SK-N-MC (cell line): ENCODE results near the gene DCDC2C.

Experiments used
- EZH2 ChIP-seq: fragments of 200-600 bp; sonication (generic); IDR thresholded peaks from one replicate; pipeline ENCODE4 v1.6.1; 2017; ENCODE audit warnings: antibody characterized with exemption
- FOXP2 ChIP-seq: optimal IDR thresholded peaks from 2 replicates; pipeline ENCODE3; 2011; ENCODE audit warnings: mild to moderate bottlenecking, moderate library complexity; ENCODE audit not compliant: insufficient read depth; ENCODE audit errors: extremely low read length, control extremely low read depth
- POLR2AphosphoS5 ChIP-seq: IDR thresholded peaks from 2 replicates; pipeline ENCODE4 v1.6.1; 2012; ENCODE audit warnings: mild to moderate bottlenecking, low read depth, low read length, borderline replicate concordance

- no peak for TF ChIP-seq EZH2
- TF ChIP-seq POLR2AphosphoS5, result no peak
- TF ChIP-seq FOXP2, result no peak
Observed at GRCh38 chr2:3806730-3807129, 103.4 kb downstream of the DCDC2C start.
